GM23338 (cell line): Measurements from ENCODE around the gene AFAP1. TPM values are rescaled to one million over a fixed set of nuclear protein-coding genes. Genes with fewer than 3 reads are reported as not detected.

Experiments
- ATAC-seq: fragments of 200-7000 bp; cut with Tn5 transposase; 3 replicates; pipeline ENCODE4 v1.9.1; 2020
- DNase-seq: peaks from one replicate; pipeline ENCODE4 v3.0.0-alpha.2; 2015; ENCODE audit warnings: low spot score
- H2AFZ ChIP-seq: fragments of 200-600 bp; sonication (generic); 2 replicates; pipeline ENCODE4 v1.8.0; 2016; ENCODE audit warnings: antibody characterized with exemption, mild to moderate bottlenecking, moderate library complexity
- H3F3A ChIP-seq: fragments of 200-600 bp; sonication (generic); replicated peaks from 2 replicates; pipeline ENCODE4 v1.8.0; 2017; ENCODE audit warnings: antibody characterized with exemption, mixed run types, low read depth
- H3K27ac ChIP-seq: fragments of 200-600 bp; sonication (generic); 2 replicates; pipeline ENCODE4 v1.6.1; 2016; ENCODE audit warnings: low read depth
- H3K27me3 ChIP-seq: fragments of 200-600 bp; sonication (generic); 2 replicates; pipeline ENCODE4 v1.8.0; 2016; ENCODE audit warnings: mild to moderate bottlenecking, mixed run types, moderate library complexity; ENCODE audit not compliant: insufficient read depth
- H3K36me3 ChIP-seq: fragments of 200-600 bp; sonication (generic); 2 replicates; pipeline ENCODE4 v1.8.0; 2016; ENCODE audit warnings: mild to moderate bottlenecking; ENCODE audit not compliant: insufficient read depth
- H3K4me1 ChIP-seq: fragments of 200-600 bp; sonication (generic); 2 replicates; pipeline ENCODE4 v1.8.0; 2016; ENCODE audit warnings: mild to moderate bottlenecking, moderate library complexity; ENCODE audit not compliant: insufficient read depth
- H3K4me2 ChIP-seq: fragments of 200-600 bp; sonication (generic); 2 replicates; pipeline ENCODE4 v1.7.1; 2017; ENCODE audit warnings: mixed run types
- H3K4me3 ChIP-seq: fragments of 200-600 bp; sonication (generic); 2 replicates; pipeline ENCODE4 v1.6.1; 2016; ENCODE audit warnings: mixed run types
- H3K79me2 ChIP-seq: fragments of 200-600 bp; sonication (generic); replicated peaks from 2 replicates; pipeline ENCODE4 v1.8.0; 2017; ENCODE audit warnings: mild to moderate bottlenecking; ENCODE audit not compliant: insufficient read depth
- H3K9me2 ChIP-seq: fragments of 200-600 bp; sonication (generic); 2 replicates; pipeline ENCODE4 v1.8.0; 2017; ENCODE audit not compliant: insufficient read depth
- H4K20me1 ChIP-seq: fragments of 200-600 bp; sonication (generic); replicated peaks from 2 replicates; pipeline ENCODE4 v1.8.0; 2017; ENCODE audit warnings: mild to moderate bottlenecking; ENCODE audit not compliant: insufficient read depth
- H3K27ac Mint-ChIP-seq: 2 replicates; pipeline ENCODE4 v1.8.0; 2020; ENCODE audit warnings: inconsistent platforms, mild to moderate bottlenecking, moderate library complexity, mixed read lengths
- H3K27me3 Mint-ChIP-seq: 3 replicates; pipeline ENCODE4 v1.8.0; 2022; ENCODE audit warnings: low read depth, mild to moderate bottlenecking, moderate library complexity, mixed read lengths, inconsistent platforms; ENCODE audit not compliant: insufficient read depth, poor library complexity
- H3K36me3 Mint-ChIP-seq: 3 replicates; pipeline ENCODE4 v1.8.0; 2021; ENCODE audit warnings: low read depth, mild to moderate bottlenecking, inconsistent platforms, moderate library complexity, mixed read lengths
- H3K4me1 Mint-ChIP-seq: 3 replicates; pipeline ENCODE4 v1.8.0; 2020; ENCODE audit warnings: mild to moderate bottlenecking, inconsistent platforms, mixed read lengths
- H3K4me3 Mint-ChIP-seq: 3 replicates; pipeline ENCODE4 v1.8.0; 2021; ENCODE audit warnings: moderate library complexity, mild to moderate bottlenecking, inconsistent platforms, mixed read lengths
- H3K9me3 Mint-ChIP-seq: 3 replicates; pipeline ENCODE4 v1.8.0; 2020; ENCODE audit warnings: moderate library complexity, mild to moderate bottlenecking, inconsistent platforms, mixed read lengths
- CREB1 ChIP-seq: fragments of 250-450 bp; sonication (Bioruptor Pico); IDR thresholded peaks from 2 replicates; pipeline ENCODE4 v1.5.0; 2020; ENCODE audit warnings: low read depth, mild to moderate bottlenecking, moderate library complexity
- CTCF ChIP-seq, 2 experiments: fragments of 200-600 bp in 1 of 2; sonication (generic) in 1 of 2; conservative IDR thresholded peaks; 2 replicates each; pipeline versions ENCODE4 v1.5.1 to v1.6.1; 2016 to 2017; ENCODE audit warnings: antibody characterized with exemption in 2 of 2, low read depth in 2 of 2, mild to moderate bottlenecking in 2 of 2, moderate library complexity in 1 of 2
- EZH2 ChIP-seq: fragments of 200-600 bp; sonication (generic); IDR thresholded peaks from one replicate; pipeline ENCODE4 v1.8.0; 2017; ENCODE audit warnings: antibody characterized with exemption, mild to moderate bottlenecking, low read depth; ENCODE audit not compliant: unreplicated experiment
- NANOG ChIP-seq: IDR thresholded peaks from 2 replicates; pipeline ENCODE4 v1.6.1; 2016; ENCODE audit warnings: antibody characterized with exemption, borderline replicate concordance
- POLR2AphosphoS5 ChIP-seq: IDR thresholded peaks from 2 replicates; pipeline ENCODE4 v1.6.1; 2016; ENCODE audit warnings: antibody characterized with exemption, low read depth
- ZNF114 ChIP-seq: fragments of 250-450 bp; sonication (Bioruptor Pico); IDR thresholded peaks from 2 replicates; pipeline ENCODE4 v1.5.0; 2020; ENCODE audit warnings: mild to moderate bottlenecking, moderate library complexity
- polyA plus RNA-seq: library from polyadenylated mRNA; unstranded; fragments of >200 nt; fragmentation: Nextera tagmentation; extraction: Ambion mirVana; gene quantifications from 2 replicates; pipeline ENCODE4 v1.2.1, GENCODE V29; 2016
- total RNA-seq: library from RNA; depleted of rRNA; stranded (reverse); fragments of >200 nt; shearing (Covaris generic); gene quantifications from 2 replicates; pipeline ENCODE4 v1.2.3, GENCODE V29; 2014

The AFAP1 gene
- total and polyA plus RNA-seq, 2 experiments from 2014 or later: 6.5 to 21.5 TPM

- Mint-ChIP-seq H3K36me3 (peaks cover 28% of the 10 kb centered on the region), H3K9me3 (no peaks in the 10 kb centered on the region), H3K27me3 (peaks cover 18% of the 10 kb centered on the region), H3K27ac (peak overlapping the region; percentile 19; the same call in 1 of the 2 replicates), H3K4me1 (peaks cover 46% of the 10 kb centered on the region), H3K4me3 (no peak overlapping the region; the same call in 2 of the 3 replicates)
- peak; percentile 61 for DNase-seq
- no peak overlapping the region for H3K27ac ChIP-seq
- no peaks in the 10 kb centered on the region for H3K79me2 ChIP-seq
- no peaks in the 10 kb centered on the region for H3K27me3 ChIP-seq
- H3K36me3 ChIP-seq: no peaks in the 10 kb centered on the region
- H3K4me1 ChIP-seq: peaks cover 6% of the 10 kb centered on the region; the same call in 1 of the 2 replicates
- TF ChIP-seq CTCF (conservative IDR thresholded peaks at IDR 0.05; ENCODE audit: low read depth in 2 of 2) (peak; percentile 64 to 75), POLR2AphosphoS5 (no peak)
- H3K4me3 ChIP-seq: no peak overlapping the region
- no peak overlapping the region for H3K4me2 ChIP-seq
- no peak overlapping the region for H2AFZ ChIP-seq
- H3K9me2 ChIP-seq: no peaks in the 10 kb centered on the region
- peak; percentile 57 for ATAC-seq
- no peaks in the 10 kb centered on the region for H4K20me1 ChIP-seq
- no peaks in the 10 kb centered on the region for H3F3A ChIP-seq
These were observed 169.2 kb downstream of the AFAP1 start for GRCh38 chr4:7770224-7771050.

GRCh38 chr4:7769396-7770223, 170.1 kb downstream of the AFAP1 start:
- Mint-ChIP-seq H3K9me3 (no peaks in the 10 kb centered on the region), H3K4me1 (peaks cover 39% of the 10 kb centered on the region), H3K27me3 (peaks cover 18% of the 10 kb centered on the region), H3K36me3 (peaks cover 27% of the 10 kb centered on the region), H3K27ac (peak overlapping the region; percentile 19; the same call in 1 of the 2 replicates), H3K4me3 (0 out of 3 replicates have a peak overlapping the region, but pooled peaks have one; percentile 3)
- H3K27ac ChIP-seq: no peak overlapping the region
- H3K4me3 ChIP-seq: no peak overlapping the region
- H4K20me1 ChIP-seq: no peaks in the 10 kb centered on the region
- no peaks in the 10 kb centered on the region for H3K9me2 ChIP-seq
- ATAC-seq: peak; percentile 36
- H3K36me3 ChIP-seq: no peaks in the 10 kb centered on the region
- H3K27me3 ChIP-seq: no peaks in the 10 kb centered on the region
- no peak overlapping the region for H2AFZ ChIP-seq
- H3F3A ChIP-seq: no peaks in the 10 kb centered on the region
- H3K4me1 ChIP-seq: no peaks in the 10 kb centered on the region
- no peaks in the 10 kb centered on the region for H3K79me2 ChIP-seq
- no peak for TF ChIP-seq POLR2AphosphoS5
- no peak for TF ChIP-seq CREB1
- no peak for TF ChIP-seq EZH2
- TF ChIP-seq NANOG: no peak
- TF ChIP-seq ZNF114 (CRISPR knock-in tag): no peak
- no peak for TF ChIP-seq CTCF (conservative IDR thresholded peaks at IDR 0.05; ENCODE audit: low read depth in 2 of 2)
- no peak overlapping the region for H3K4me2 ChIP-seq
- DNase-seq: no peak
